Activated CD4-positive, alpha-beta T cell treated with anti-CD3 and anti-CD28 coated beads for 24 hours (primary cell): ENCODE data around the gene TOR4A.

Experiments
- DNase-seq, 2 donors: peaks; one replicate each; pipeline ENCODE4 v3.0.0-alpha.2; 2020; ENCODE audit warnings: low read depth in 2 of 2

The TOR4A gene

GRCh38 chr9:137271696-137272076 is 5.8 kb upstream of the TOR4A start:
- no peak for DNase-seq

GRCh38 chr9:137272241-137273094 is 5.1 kb upstream of the TOR4A start:
- DNase-seq: no peak

GRCh38 chr9:137273095-137273490 is 4.4 kb upstream of the TOR4A start:
- DNase-seq: no peak

DNA sequence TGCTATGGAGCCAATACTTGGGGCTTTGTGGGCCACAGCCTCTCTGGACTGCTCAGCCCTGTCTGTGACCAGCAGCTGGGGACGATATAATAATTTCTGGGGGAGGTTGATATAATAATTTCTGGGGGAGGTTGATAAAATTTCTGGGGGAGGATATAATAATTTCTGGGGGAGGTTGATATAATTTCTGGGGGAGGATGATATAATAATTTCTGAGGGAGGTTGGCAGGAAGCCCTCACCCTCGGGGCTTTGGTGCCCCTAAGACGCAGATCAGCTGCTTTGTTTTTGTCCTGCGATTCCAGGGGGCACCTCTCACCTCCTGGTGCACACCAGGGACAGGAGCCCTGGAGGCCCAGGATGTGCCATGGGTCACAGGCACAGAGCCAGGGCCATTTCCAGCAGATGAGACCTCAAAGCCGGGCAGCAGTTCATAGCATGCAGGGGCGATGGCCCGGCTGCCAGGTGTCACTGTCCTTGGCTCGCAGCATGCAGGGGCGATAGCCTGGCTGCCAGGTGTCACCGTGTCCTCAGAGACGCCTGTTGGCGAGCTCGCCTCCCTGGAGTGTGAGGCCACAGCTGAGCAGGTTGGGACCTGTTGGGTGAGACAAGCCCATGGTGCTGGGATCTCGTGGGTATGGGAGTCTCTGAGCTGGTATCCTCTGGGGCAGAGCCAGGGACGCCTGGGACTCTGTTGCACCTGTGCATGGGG is 3.8 kb upstream of the TOR4A start:
- DNase-seq: no peak

DNA sequence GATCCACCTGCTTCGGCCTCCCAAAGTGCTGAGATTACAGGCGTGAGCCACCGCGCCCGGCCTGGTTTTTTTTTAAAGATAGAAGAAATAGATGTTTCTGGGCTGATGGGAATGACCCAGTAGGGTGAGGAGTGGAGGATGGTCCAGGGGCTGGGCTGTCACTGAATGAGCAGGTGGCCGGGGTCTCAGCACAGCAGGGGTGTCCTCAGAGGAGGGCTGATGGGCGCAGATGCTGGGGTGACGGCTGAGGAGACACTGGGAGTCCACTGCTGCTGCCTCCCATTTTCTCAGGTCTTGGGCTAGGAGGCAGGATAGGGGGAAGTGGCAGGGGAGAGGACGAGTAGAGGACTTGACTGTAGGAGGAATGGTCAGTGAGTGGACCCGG is 2.3 kb upstream of the TOR4A start:
- no peak for DNase-seq

- no peak for DNase-seq
Measured at GRCh38 chr9:137275588-137276472, 1.7 kb upstream of the TOR4A start.

DNA sequence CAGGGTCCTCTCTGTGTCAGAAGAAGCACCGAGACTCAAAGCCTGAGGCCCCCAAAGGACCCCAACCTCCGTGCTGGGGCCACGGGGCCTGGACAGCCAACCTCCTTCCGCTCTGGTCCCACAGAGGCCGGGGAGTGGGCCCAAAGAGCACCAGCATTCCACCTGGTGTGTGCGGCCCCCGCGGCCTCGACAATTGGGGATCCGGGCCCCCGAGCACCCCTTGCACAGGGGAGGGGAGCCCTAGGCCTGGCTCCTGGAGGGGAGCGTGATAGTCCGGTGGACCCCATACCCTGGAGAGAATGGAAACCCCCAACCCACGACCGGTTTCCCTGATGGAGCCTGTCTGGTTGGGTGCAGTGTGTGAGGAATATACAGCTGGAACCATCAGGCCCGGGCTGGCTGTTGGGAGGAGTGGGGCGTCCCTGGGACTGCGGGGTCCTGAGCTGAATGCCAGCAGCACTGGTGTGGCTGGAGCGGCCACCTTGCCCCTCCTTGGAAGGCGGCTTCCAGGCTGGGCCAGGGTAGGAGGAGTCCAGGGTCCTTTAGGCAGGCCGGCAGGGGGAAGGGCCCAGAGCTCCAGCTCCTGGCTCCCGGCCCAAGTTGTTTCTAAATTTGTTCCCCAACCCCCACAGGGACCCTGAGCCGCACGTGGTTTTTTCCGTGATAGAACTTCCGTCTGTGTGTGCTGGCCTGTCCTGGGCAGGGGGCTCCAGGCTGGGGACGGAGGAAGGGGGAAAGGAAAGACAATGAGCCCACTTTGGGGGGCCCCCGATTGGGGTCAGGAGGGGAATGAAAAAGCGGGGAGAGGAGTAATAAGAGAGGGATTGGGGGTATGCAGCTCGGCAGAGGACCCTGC is 825 bp upstream of the TOR4A start:
- DNase-seq: no peak

- no peak for DNase-seq
Measured at GRCh38 chr9:137278061-137278701, 655 bp downstream of the TOR4A start.

DNA sequence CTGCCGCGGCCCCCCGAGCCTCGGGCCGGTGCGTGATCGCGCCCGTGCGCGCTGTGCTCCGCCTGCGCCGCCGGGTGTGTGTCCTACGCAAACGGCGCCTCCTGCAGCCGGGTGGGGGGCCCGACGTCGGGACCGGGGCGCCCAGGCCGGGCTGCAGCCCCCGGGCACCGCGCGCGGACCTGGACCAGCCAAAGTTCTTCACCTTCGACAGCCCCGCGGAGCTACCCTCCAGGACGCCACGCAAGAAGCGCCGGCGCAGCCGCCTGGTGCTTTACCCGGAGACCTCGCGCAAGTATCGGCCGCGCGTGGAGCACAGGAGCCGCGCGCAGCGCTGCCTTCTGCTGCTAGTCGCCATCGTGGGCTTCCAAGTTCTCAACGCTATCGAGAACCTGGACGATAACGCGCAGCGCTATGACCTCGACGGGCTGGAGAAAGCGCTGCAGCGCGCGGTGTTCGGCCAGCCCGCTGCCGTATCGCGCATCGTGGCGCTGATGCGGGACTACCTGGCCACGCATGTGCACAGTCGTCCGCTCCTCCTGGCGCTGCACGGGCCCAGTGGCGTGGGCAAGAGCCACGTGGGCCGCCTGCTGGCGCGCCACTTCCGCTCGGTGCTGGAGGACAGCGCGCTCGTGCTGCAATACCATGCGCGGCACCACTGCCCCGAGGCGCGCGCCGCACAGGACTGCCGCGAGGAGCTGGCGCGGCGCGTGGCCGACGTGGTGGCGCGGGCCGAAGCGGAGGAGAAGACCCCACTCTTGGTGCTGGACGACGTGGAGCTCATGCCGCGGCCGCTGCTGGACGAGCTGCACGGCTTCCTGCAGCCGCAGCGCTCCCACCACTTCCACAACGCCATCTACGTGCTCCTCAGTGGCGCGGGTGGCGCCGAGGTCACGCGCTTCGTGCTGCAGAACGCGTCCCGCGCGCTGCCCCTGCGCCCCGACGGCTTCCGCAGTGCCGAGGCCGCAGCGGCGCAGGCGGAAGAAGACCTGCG is 1.5 kb downstream of the TOR4A start:
- no peak for DNase-seq

DNA sequence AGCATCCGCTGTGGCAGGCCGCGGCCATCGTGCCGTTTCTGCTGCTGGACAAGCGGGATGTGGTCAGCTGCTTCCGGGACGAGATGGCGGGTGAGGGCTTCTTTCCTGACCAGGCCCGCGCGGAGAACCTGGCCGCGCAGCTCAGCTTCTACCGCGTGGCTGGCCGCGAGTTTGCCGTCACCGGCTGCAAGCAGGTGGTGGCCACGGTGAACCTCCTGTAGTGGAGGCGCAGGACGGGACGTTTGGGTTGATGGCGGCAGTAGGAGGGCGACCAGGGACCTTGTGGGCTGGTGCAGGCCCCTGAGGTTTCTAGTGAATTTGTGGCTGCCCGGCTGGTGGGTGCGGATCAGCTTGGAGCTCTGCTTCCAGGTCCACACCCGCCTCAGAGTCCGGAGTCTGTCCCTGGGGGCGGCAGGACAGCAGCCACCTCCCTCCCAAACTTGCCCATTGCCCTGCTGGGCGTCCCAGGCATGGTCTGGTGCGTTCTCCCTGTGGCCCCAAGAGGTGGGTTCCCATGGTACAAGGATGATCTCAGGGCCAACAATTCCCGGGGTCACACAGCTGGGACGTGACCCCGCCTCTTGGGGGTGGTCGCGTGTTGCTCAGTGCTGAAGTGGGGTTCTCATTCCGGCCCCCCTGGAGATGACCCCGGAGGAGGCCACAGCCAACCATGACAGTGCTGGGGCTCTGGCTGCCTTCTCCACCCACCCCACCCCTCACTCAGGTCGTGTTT is 2.4 kb downstream of the TOR4A start:
- no peak for DNase-seq

- DNase-seq: no peak
Measured at GRCh38 chr9:137280474-137281344, 3.2 kb downstream of the TOR4A start.

DNA sequence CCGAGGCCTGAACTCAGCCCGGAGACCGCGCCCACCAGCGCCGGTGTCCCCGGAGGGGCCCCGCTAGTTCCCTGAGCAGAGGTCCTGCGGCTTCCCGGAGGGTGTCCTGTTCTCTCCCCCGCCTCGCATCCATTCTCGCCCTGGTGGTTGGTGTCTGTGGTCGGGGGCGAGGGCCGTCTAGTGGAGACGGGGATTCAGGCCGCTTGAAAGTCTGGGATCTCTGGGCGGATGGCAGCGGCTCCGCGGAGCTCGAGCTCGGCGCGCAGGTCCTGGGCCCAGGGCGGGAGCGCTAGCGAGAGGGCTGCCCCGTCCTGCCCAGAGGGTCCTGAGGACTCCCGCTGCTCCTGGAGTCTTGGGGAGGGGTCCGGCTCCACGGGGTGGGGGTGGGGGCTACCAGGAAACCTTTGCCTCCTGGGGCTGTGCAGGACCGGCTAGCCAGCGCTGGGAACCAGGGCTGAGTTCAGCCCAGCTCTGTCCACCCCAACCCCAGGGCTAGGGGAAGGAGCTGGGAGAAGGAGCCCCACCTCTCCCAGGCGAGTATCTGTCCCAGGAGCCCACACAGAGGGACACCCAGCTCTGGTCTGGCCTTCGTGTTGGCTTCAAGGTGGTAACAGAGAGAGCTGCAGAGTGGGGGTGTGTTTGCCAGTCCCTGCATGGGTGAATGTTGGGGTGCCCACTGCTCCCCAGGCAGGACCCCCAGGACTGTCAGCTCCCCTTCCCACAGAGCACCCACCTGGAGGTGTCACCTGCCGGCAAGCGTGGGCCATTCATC is 4.0 kb downstream of the TOR4A start:
- DNase-seq: no peak

GRCh38 chr9:137286975-137287383 is 9.5 kb downstream of the TOR4A start:
- no peak for DNase-seq

DNA sequence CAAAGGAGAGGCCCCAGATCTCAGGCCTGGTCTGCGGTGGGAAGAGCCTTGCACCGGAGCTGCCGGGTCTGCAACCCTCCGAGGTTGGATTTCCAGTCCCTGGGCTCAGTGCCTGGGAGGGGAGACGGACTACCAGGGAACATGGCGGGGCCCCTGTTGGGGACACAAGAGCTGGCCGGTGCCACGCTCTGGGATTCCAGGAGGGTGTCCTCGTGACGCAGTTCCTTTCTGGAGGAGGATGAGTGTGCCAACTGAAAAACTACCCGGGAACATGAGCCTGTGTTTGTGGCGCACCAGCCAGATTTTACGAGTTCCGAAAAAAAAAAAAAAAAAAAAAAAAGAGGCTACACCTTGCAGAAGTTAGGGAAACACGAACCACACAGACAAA is 15.6 kb downstream of the TOR4A start:
- DNase-seq: no peak

GRCh38 chr9:137293482-137294090 is 16.1 kb downstream of the TOR4A start:
- no peak for DNase-seq

GRCh38 chr9:137294091-137294680 is 16.7 kb downstream of the TOR4A start:
- DNase-seq: no peak
